Right lobe of liver (tissue), 6 donors: ENCODE measurements around the gene CYSTM1. TPM values are rescaled to one million over a fixed set of nuclear protein-coding genes. Genes with fewer than 3 reads are reported as not detected.

Source experiments
- ATAC-seq, 4 donors: fragments of 200-7000 bp; cut with Tn5 transposase; one replicate each; pipeline ENCODE4 v1.9.1; 2020; ENCODE audit warnings: mild to moderate bottlenecking in 4 of 4, moderate library complexity in 4 of 4
- DNase-seq, 3 donors: peaks; one replicate each; pipeline ENCODE4 v3.0.0-alpha.2; 2020
- H3K27ac ChIP-seq, 3 donors: fragments of 200-600 bp; one replicate each; pipeline ENCODE4 v1.8.0; 2022
- H3K27me3 ChIP-seq, 2 donors: fragments of 200-600 bp; one replicate each; pipeline ENCODE4 v1.8.0; 2022
- H3K36me3 ChIP-seq, 4 donors: fragments of 200-600 bp; sonication (generic) in 1 of 4; one replicate each; pipeline versions ENCODE4 v1.5.1 to v1.8.0; 2017 to 2022; ENCODE audit warnings: control low read depth in 1 of 4
- H3K4me1 ChIP-seq, 4 donors: fragments of 200-600 bp; sonication (generic) in 1 of 4; one replicate each; pipeline versions ENCODE4 v1.5.1 to v1.8.0; 2017 to 2022; ENCODE audit warnings: control low read depth in 1 of 4
- H3K4me3 ChIP-seq, 3 donors: fragments of 200-600 bp; one replicate each; pipeline ENCODE4 v1.8.0; 2022
- H3K9me3 ChIP-seq, 4 donors: fragments of 200-600 bp; sonication (generic) in 1 of 4; one replicate each; pipeline versions ENCODE4 v1.5.1 to v1.8.0; 2017 to 2022; ENCODE audit warnings: control low read depth in 1 of 4
- POLR2A ChIP-seq: fragments of 450-650 bp; IDR thresholded peaks from one replicate; pipeline ENCODE4 v1.6.1; 2017; ENCODE audit warnings: antibody characterized with exemption, mild to moderate bottlenecking
- WGBS: methylation state at CpG from one replicate; pipeline ENCODE4 v1.1.6; 2018; ENCODE audit warnings: low coverage, low lambda C conversion rate; ENCODE audit not compliant: insufficient coverage; ENCODE audit errors: missing lambda C conversion rate; 5-methylcytosine and 5-hydroxymethylcytosine counted together
- intact Hi-C, 2 donors: fragments of 100-400 bp; cut with DNase I; formaldehyde crosslinking; loops; one replicate each; pipeline versions ENCODE4 v1.11.2 to v1.14.1; 2022
- total RNA-seq, 6 experiments: library from RNA; depleted of rRNA in 2 of 6; stranded (reverse); fragments of >200 nt in 2 of 6; fragmentation: NEBNext Ultra II Directional in 3 of 6; extraction: Animal tissue kit (Norgen Biotek cat#: 25700) in 3 of 6; gene quantifications; one replicate each; pipeline versions ENCODE4 v1.1.0 to v1.2.4, GENCODE V29; 2016 to 2023
- TF ChIP-seq, protein P1 (sequence below), 4 donors: fragments of 200-600 bp in 3 of 4; fragments of 450-650 bp in 1 of 4; IDR thresholded peaks; one replicate each; pipeline versions ENCODE4 v1.5.1 to v1.8.0; 2016 to 2022; ENCODE audit warnings: antibody characterized with exemption in 4 of 4, mild to moderate bottlenecking in 2 of 4
- donor health status: DM: no; HTN: yes; CAD: no.
- donor health status: DM: no; HTN: no; CAD: no.
- donor health status: DM: no; HTN: no; CAD: no.
- donor health status: DM: no; HTN: yes; CAD: no.
- donor health status: DM: no; HTN: yes; CAD: no.

CYSTM1 gene
- total RNA-seq, 6 experiments from 2014 or later = 15.5 to 78.0 (median 29.8) TPM

DNA sequence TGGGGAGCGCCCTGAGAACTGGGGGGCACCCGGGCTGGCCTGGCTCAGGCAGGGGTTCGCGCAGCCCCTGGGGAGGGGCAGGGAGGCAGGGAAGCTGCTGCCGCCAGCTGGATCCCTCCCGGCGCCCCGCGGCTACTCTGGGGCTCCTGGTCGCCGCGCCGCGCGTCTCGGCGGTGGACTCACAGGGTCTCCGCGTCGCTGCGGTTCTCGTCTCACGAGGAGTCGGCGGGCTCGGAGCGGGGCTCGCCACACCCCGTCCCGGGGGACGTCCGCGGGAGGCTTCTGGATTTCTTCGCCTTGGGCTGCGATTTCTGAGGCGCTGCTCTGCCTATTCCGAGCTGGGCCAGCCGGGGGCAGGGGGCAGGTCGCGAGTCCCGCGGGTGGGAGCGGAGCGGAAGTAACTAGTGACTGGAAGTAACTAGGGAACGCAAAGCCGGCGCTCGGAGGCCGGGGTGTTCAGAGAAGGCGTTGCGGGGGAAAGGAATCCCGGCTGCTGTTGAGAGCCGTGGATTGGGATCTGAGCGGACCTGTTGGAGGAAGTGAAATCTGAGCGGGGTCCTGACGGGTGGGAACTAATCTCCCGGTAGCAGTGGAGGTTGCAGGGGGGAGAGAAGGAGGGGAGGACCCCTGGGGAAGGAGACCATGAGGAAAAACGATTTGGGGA lies 511 bp downstream of the CYSTM1 start:
- H3K36me3 ChIP-seq = no peaks in the 10 kb centered on the region
- TF ChIP-seq, protein P1, sequence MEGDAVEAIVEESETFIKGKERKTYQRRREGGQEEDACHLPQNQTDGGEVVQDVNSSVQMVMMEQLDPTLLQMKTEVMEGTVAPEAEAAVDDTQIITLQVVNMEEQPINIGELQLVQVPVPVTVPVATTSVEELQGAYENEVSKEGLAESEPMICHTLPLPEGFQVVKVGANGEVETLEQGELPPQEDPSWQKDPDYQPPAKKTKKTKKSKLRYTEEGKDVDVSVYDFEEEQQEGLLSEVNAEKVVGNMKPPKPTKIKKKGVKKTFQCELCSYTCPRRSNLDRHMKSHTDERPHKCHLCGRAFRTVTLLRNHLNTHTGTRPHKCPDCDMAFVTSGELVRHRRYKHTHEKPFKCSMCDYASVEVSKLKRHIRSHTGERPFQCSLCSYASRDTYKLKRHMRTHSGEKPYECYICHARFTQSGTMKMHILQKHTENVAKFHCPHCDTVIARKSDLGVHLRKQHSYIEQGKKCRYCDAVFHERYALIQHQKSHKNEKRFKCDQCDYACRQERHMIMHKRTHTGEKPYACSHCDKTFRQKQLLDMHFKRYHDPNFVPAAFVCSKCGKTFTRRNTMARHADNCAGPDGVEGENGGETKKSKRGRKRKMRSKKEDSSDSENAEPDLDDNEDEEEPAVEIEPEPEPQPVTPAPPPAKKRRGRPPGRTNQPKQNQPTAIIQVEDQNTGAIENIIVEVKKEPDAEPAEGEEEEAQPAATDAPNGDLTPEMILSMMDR (IDR thresholded peaks at IDR 0.05) = peak in 3 of 4 donors; percentile 15 to 17 (median 16)
- no peak for TF ChIP-seq POLR2A
- ATAC-seq (peak; percentile 66 to 69 (median 68)), DNase-seq (peak; percentile 83 to 86 (median 85))
- intact Hi-C loops = no loop called here
- WGBS = under 1% methylated on average over 25 of the region's 58 CpGs
- H3K4me1 ChIP-seq = peaks cover 0 to 15% (median 3%) of the 10 kb centered on the region in 4 donors
- no peaks in the 10 kb centered on the region for H3K27me3 ChIP-seq
- H3K9me3 ChIP-seq = no peaks in the 10 kb centered on the region
- H3K27ac ChIP-seq = peak overlapping the region; percentile 94 to 98 (median 98)
- peak overlapping the region; percentile 70 to 95 (median 94) for H3K4me3 ChIP-seq

DNA sequence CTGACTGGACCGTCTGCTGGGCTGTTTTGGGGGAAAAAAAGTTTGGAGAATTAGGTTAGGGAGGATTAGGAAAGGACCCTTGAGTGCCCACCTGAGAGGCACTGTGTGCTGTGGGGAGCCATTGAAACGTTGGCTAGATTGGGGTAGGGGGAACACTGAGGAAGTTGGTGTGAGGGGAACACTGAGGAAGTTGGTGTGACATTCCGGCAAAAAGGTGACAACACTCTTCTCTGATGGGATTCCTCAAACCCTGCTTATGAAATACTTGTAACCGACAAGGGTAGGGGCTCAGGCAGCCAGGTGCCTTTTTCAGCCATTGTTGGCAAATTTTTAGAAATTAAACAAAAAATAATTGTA lies 1.0 kb downstream of the CYSTM1 start:
- intact Hi-C loops = no loop called here
- TF ChIP-seq POLR2A = no peak
- TF ChIP-seq, protein P1 (IDR thresholded peaks at IDR 0.05) = no peak
- Histone ChIP-seq H3K27ac (peak overlapping the region; percentile 94 to 98 (median 98)), H3K9me3 (no peaks in the 10 kb centered on the region), H3K27me3 (no peaks in the 10 kb centered on the region), H3K4me1 (peaks cover 0 to 20% (median 5%) of the 10 kb centered on the region in 4 donors), H3K36me3 (no peaks in the 10 kb centered on the region), H3K4me3 (peak overlapping the region; percentile 70 to 95 (median 94))
- WGBS = 2% methylated on average over 4 of the region's 4 CpGs
- DNase-seq = no peak
- no peak for ATAC-seq

DNA sequence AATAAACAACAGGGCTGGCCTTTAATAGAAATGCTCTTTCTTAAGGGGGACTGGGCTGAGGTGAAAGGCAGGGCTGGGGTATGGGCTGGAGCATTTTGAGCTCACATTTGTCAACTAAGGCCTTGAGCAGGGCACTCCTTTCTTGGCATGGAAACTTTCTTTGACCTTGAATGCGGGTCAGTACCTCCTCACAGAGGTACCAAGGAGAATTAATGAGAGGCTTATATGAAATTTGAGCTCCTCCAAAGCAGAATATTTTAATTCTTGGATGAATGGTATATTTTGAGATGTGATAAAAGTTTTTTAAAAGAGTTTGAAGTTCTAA lies 3.1 kb downstream of the CYSTM1 start:
- peaks cover 0 to 28% (median 8%) of the 10 kb centered on the region in 4 donors for H3K4me1 ChIP-seq
- no peak for TF ChIP-seq POLR2A
- TF ChIP-seq, protein P1 (IDR thresholded peaks at IDR 0.05) = no peak
- 50% methylated on average over 1 of the region's 1 CpG for WGBS
- ATAC-seq (no peak), DNase-seq (no peak)
- H3K27ac ChIP-seq = peak overlapping the region in 1 of 3 donors; percentile 26
- H3K36me3 ChIP-seq = no peaks in the 10 kb centered on the region
- no peaks in the 10 kb centered on the region for H3K9me3 ChIP-seq
- no peaks in the 10 kb centered on the region for H3K27me3 ChIP-seq
- H3K4me3 ChIP-seq = no peak overlapping the region
- intact Hi-C loops = no loop called here

DNA sequence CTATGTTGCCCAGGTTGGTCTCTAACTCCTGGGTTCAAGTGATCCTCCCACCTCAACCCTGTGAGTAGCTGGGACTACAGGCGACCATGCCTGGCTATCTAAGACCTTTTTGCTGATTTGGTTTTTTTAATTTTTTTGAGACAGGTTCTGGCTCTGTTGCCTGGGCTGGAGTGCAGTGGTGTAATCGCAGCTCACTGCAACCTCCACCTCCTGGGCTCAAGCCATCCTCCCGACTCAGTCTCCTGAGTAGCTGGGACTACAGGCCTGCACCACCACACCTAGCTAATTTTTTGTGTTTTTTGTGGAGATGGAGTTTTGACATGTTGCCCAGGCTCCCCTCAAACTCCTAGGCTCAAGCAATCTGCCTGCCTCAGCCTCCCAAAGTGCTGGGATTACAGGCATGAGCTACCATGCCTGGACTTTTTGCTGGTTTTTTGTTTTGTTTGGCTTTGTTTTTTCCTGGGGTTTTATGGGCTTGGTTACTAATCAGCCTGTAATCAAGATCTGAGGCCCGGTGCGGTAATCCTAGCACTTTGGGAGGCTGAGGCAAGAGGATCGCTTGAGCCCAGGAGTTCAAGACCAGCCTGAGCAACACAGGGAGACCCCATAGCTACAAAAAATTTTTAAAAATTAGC lies 3.6 kb downstream of the CYSTM1 start:
- ATAC-seq = no peak
- Histone ChIP-seq H3K4me3 (no peak overlapping the region), H3K9me3 (no peaks in the 10 kb centered on the region), H3K36me3 (no peaks in the 10 kb centered on the region), H3K27ac (peak overlapping the region in 1 of 3 donors; percentile 26), H3K27me3 (no peaks in the 10 kb centered on the region), H3K4me1 (peaks cover 0 to 28% (median 8%) of the 10 kb centered on the region in 4 donors)
- intact Hi-C loops = no loop called here
- TF ChIP-seq, protein P1 (IDR thresholded peaks at IDR 0.05) = no peak
- TF ChIP-seq POLR2A = no peak
- no peak for DNase-seq
- 69% methylated on average over 5 of the region's 6 CpGs for WGBS
